IMR-90 (cell line): Measurements from ENCODE around the gene SLC37A1. TPM values are rescaled to one million over a fixed set of nuclear protein-coding genes. Genes with fewer than 3 reads are reported as not detected.

Source experiments
- ATAC-seq: fragments of 200-7000 bp; cut with Tn5 transposase; 2 replicates; pipeline ENCODE4 v1.9.1; 2020; ENCODE audit warnings: low read depth, mild to moderate bottlenecking, moderate library complexity
- BruUV-seq: library from RNA; stranded (reverse); fragments of 400-500 nt; replicated peaks from 2 replicates; lab custom pipeline; 2021; lab: Mats Ljungman, UMichigan
- CTCF ChIA-PET: fragments of 300-600 bp; formaldehyde crosslinking; extraction: SDS; loops from one replicate; lab custom pipeline; 2021; ENCODE audit warnings: antibody characterized with exemption; lab: Yijun Ruan, JAX
- POLR2A ChIA-PET: fragments of 300-600 bp; sonication (Branson Sonifier 250); formaldehyde crosslinking; loops from one replicate; lab custom pipeline; 2022; ENCODE audit warnings: antibody characterized with exemption; ENCODE audit not compliant: unreplicated experiment; lab: Charles Lee
- DNase-seq: peaks from one replicate; pipeline ENCODE4 v3.0.0; 2013
- H2AFZ ChIP-seq: replicated peaks from 2 replicates; pipeline ENCODE3; 2013; ENCODE audit warnings: low read length, mild to moderate bottlenecking; ENCODE audit not compliant: poor library complexity
- H2AK5ac ChIP-seq: 2 replicates; pipeline ENCODE4 v1.6.1; 2013; ENCODE audit warnings: low read depth, low read length, inconsistent platforms
- H2AK9ac ChIP-seq: replicated peaks from 2 replicates; pipeline ENCODE3; 2013; ENCODE audit warnings: mild to moderate bottlenecking, low read depth, low read length, moderate library complexity; ENCODE audit not compliant: poor library complexity
- H2BK120ac ChIP-seq: 2 replicates; pipeline ENCODE4 v1.6.1; 2013; ENCODE audit warnings: low read depth, low read length, inconsistent platforms
- H2BK15ac ChIP-seq: 3 replicates; pipeline ENCODE4 v1.6.1; 2013; ENCODE audit warnings: low read depth, low read length, inconsistent platforms
- H2BK20ac ChIP-seq: 2 replicates; pipeline ENCODE4 v1.6.1; 2013; ENCODE audit warnings: low read depth, mild to moderate bottlenecking, inconsistent platforms, low read length, moderate library complexity
- H2BK5ac ChIP-seq: 2 replicates; pipeline ENCODE4 v1.6.1; 2013; ENCODE audit warnings: mild to moderate bottlenecking, low read depth, low read length, inconsistent platforms; ENCODE audit not compliant: poor library complexity, severe bottlenecking
- H3K14ac ChIP-seq: replicated peaks from 2 replicates; pipeline ENCODE4 v1.6.1; 2013; ENCODE audit warnings: low read depth, low read length, inconsistent platforms
- H3K18ac ChIP-seq: 2 replicates; pipeline ENCODE4 v1.6.1; 2013; ENCODE audit warnings: low read depth, low read length, control low read depth
- H3K23ac ChIP-seq: 2 replicates; pipeline ENCODE4 v1.6.1; 2013; ENCODE audit warnings: low read depth, low read length, inconsistent platforms
- H3K27ac ChIP-seq: 2 replicates; pipeline ENCODE4 v1.5.1; 2013; ENCODE audit warnings: mild to moderate bottlenecking, control low read depth, low read length; ENCODE audit not compliant: insufficient read depth
- H3K27me3 ChIP-seq: 2 replicates; pipeline ENCODE4 v1.6.1; 2013; ENCODE audit warnings: low read length; ENCODE audit not compliant: control insufficient read depth, insufficient read depth
- H3K36me3 ChIP-seq: 2 replicates; pipeline ENCODE4 v1.6.1; 2013; ENCODE audit warnings: low read length, mixed read lengths; ENCODE audit not compliant: control insufficient read depth, insufficient read depth
- H3K4ac ChIP-seq: 2 replicates; pipeline ENCODE4 v1.6.1; 2013; ENCODE audit warnings: low read depth, low read length, inconsistent platforms
- H3K4me1 ChIP-seq: 2 replicates; pipeline ENCODE4 v1.6.1; 2013; ENCODE audit warnings: low read length, mixed read lengths; ENCODE audit not compliant: control insufficient read depth, insufficient read depth
- H3K4me2 ChIP-seq: 2 replicates; pipeline ENCODE4 v1.6.1; 2013; ENCODE audit warnings: low read depth, mild to moderate bottlenecking, control low read depth, low read length, moderate library complexity
- H3K4me3 ChIP-seq: 2 replicates; pipeline ENCODE4 v1.5.1; 2013; ENCODE audit warnings: low read depth, mild to moderate bottlenecking, control low read depth, low read length, moderate library complexity; ENCODE audit not compliant: insufficient read depth
- H3K56ac ChIP-seq: 2 replicates; pipeline ENCODE4 v1.6.1; 2013; ENCODE audit warnings: low read length, inconsistent platforms; ENCODE audit not compliant: insufficient read depth; ENCODE audit errors: extremely low read depth
- H3K79me1 ChIP-seq, 2 experiments: 2 replicates each; pipeline ENCODE4 v1.6.1; 2013; ENCODE audit warnings: low read length in 2 of 2, inconsistent platforms in 1 of 2, low read depth in 1 of 2
- H3K9ac ChIP-seq: 2 replicates; pipeline ENCODE4 v1.6.1; 2013; ENCODE audit warnings: low read depth, low read length, control low read depth
- H3K9me1 ChIP-seq: 2 replicates; pipeline ENCODE4 v1.6.1; 2013; ENCODE audit warnings: low read length, inconsistent platforms; ENCODE audit not compliant: insufficient read depth
- H3K9me3 ChIP-seq: 2 replicates; pipeline ENCODE4 v1.6.1; 2013; ENCODE audit warnings: low read length; ENCODE audit not compliant: control insufficient read depth, insufficient read depth
- H4K20me1 ChIP-seq: 2 replicates; pipeline ENCODE4 v1.6.1; 2013; ENCODE audit warnings: low read length, inconsistent platforms; ENCODE audit not compliant: insufficient read depth
- H4K5ac ChIP-seq: 2 replicates; pipeline ENCODE4 v1.6.1; 2013; ENCODE audit warnings: mild to moderate bottlenecking, low read depth, low read length, control low read depth
- H4K8ac ChIP-seq, 2 experiments: 2 replicates each; pipeline ENCODE4 v1.6.1; 2013; ENCODE audit warnings: low read depth in 2 of 2, low read length in 2 of 2, control low read depth in 1 of 2, inconsistent platforms in 1 of 2
- H4K91ac ChIP-seq: 2 replicates; pipeline ENCODE4 v1.6.1; 2013; ENCODE audit warnings: low read depth, low read length, inconsistent platforms; ENCODE audit not compliant: insufficient read depth
- BHLHE40 ChIP-seq: fragments of 150-350 bp; IDR thresholded peaks from 2 replicates; pipeline ENCODE4 v1.6.1; 2016; ENCODE audit warnings: mild to moderate bottlenecking, low read depth, low read length
- MAFK ChIP-seq: IDR thresholded peaks from 2 replicates; pipeline ENCODE4 v1.6.1; 2012; ENCODE audit warnings: low read depth, low read length, improper control_type of control experiment
- NFE2L2 ChIP-seq: fragments of 150-350 bp; IDR thresholded peaks from 2 replicates; pipeline ENCODE4 v1.6.1; 2016; ENCODE audit warnings: low read depth, mild to moderate bottlenecking, low read length
- RAD21 ChIP-seq: IDR thresholded peaks from 2 replicates; pipeline ENCODE4 v1.6.1; 2012; ENCODE audit warnings: low read length, improper control_type of control experiment
- RCOR1 ChIP-seq: IDR thresholded peaks from 2 replicates; pipeline ENCODE4 v1.6.1; 2012; ENCODE audit warnings: mild to moderate bottlenecking, low read length, improper control_type of control experiment; ENCODE audit not compliant: insufficient replicate concordance
- RFX5 ChIP-seq: IDR thresholded peaks from 2 replicates; pipeline ENCODE4 v1.8.0; 2012; ENCODE audit warnings: low read depth, mild to moderate bottlenecking, low read length, moderate library complexity
- SMC3 ChIP-seq: fragments of 150-350 bp; IDR thresholded peaks from 2 replicates; pipeline ENCODE4 v1.6.1; 2016; ENCODE audit warnings: low read depth, mild to moderate bottlenecking, antibody characterized with exemption, low read length, moderate library complexity
- WGBS, 2 experiments: methylation state at CpG; one replicate each; pipeline versions ENCODE4 v1.1.5 to v1.1.7; 2013; ENCODE audit warnings: missing lambda C conversion rate in 2 of 2; ENCODE audit not compliant: insufficient read length in 1 of 2; ENCODE audit errors: extremely low coverage in 2 of 2; 5-methylcytosine and 5-hydroxymethylcytosine counted together
- dilution Hi-C: fragments of 300-500 bp; cut with HindIII; formaldehyde crosslinking; loops from one replicate; pipeline ENCODE4 v1.14.3; 2018; ENCODE audit warnings: low sequenced_read_pairs; ENCODE audit not compliant: unreplicated experiment
- in situ Hi-C: fragments of 300-500 bp; cut with MboI; formaldehyde crosslinking; loops from 3 replicates; pipeline ENCODE4 v1.14.3; 2019; ENCODE audit warnings: low sequenced_read_pairs, inconsistent platforms, mixed read lengths
- intact Hi-C: fragments of 100-400 bp; cut with micrococcal nuclease; formaldehyde crosslinking; loops from 2 replicates; pipeline ENCODE4 v1.10.0; 2022
- polyA plus RNA-seq, 3 experiments: library from polyadenylated mRNA; depleted of rRNA; stranded (reverse); fragments of >200 nt; gene quantifications; 2 replicates each; pipeline ENCODE4 v1.2.3, GENCODE V29; 2012; ENCODE audit warnings: low replicate concordance in 1 of 3
- total RNA-seq: library from RNA; depleted of rRNA; stranded (reverse); fragments of >200 nt; gene quantifications from 2 replicates; pipeline ENCODE4 v1.2.3, GENCODE V29; 2012
- TF ChIP-seq, protein P1 (sequence below): fragments of 150-350 bp; IDR thresholded peaks from 2 replicates; pipeline ENCODE4 v1.6.1; 2016; ENCODE audit warnings: low read depth, mild to moderate bottlenecking, low read length, moderate library complexity, borderline replicate concordance
- TF ChIP-seq, protein P2 (sequence below): fragments of 150-350 bp; IDR thresholded peaks from 2 replicates; pipeline ENCODE4 v1.6.1; 2017; ENCODE audit warnings: mild to moderate bottlenecking, antibody characterized with exemption, low read length, low read depth

The SLC37A1 gene
- total and polyA plus RNA-seq, 2 of the 4 experiments (the other 2 are of a cell fraction), result 0.36 to 0.48 TPM

DNA sequence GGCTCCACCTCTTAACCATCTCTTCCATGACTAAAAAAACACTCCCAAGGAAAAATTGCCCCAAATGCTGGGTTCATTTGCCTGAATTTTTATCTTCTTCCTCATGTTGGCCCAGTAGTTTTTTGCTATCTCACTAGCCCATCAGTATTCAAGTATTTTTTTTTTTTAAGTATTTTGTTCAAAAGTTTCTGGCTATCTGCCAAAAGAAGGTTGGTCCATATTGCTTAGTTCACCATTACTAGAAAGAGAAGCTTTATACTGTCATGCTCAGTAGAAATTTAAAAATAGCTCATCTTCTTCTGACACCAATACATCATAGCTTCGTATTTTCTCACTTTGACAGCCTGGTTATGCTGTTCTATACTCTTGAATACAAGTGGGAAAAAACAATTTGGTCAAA, 98.7 kb downstream of the SLC37A1 start:
- no peak for DNase-seq
- no peak overlapping the region for H3K4me2 ChIP-seq
- ChIA-PET CTCF (no interaction called here), POLR2A (interaction anchor here (0.6 kb wide), 1 partner anchor 716 kb away, joined by 6 read pairs; no protein-coding TSS in a partner anchor)
- H3K4me3 ChIP-seq, result no peak overlapping the region
- no peak overlapping the region for H4K5ac ChIP-seq
- H2BK120ac ChIP-seq, result no peak overlapping the region
- H3K27ac ChIP-seq, result no peak overlapping the region
- no TSS peak for BruUV-seq
- no peak for ATAC-seq
- no peak overlapping the region for H3K4ac ChIP-seq
- no peak overlapping the region for H2AK9ac ChIP-seq
- no peaks in the 10 kb centered on the region for H3K36me3 ChIP-seq
- TF ChIP-seq RFX5 (no peak), BHLHE40 (no peak), SMC3 (no peak), RAD21 (no peak), NFE2L2 (no peak), RCOR1 (no peak), MAFK (no peak)
- TF ChIP-seq, protein P1, sequence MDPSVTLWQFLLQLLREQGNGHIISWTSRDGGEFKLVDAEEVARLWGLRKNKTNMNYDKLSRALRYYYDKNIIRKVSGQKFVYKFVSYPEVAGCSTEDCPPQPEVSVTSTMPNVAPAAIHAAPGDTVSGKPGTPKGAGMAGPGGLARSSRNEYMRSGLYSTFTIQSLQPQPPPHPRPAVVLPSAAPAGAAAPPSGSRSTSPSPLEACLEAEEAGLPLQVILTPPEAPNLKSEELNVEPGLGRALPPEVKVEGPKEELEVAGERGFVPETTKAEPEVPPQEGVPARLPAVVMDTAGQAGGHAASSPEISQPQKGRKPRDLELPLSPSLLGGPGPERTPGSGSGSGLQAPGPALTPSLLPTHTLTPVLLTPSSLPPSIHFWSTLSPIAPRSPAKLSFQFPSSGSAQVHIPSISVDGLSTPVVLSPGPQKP, result no peak
- TF ChIP-seq, protein P2, sequence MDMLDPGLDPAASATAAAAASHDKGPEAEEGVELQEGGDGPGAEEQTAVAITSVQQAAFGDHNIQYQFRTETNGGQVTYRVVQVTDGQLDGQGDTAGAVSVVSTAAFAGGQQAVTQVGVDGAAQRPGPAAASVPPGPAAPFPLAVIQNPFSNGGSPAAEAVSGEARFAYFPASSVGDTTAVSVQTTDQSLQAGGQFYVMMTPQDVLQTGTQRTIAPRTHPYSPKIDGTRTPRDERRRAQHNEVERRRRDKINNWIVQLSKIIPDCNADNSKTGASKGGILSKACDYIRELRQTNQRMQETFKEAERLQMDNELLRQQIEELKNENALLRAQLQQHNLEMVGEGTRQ, result no peak
- no peaks in the 10 kb centered on the region for H3K9me1 ChIP-seq
- no peak overlapping the region for H4K8ac ChIP-seq
- H3K27me3 ChIP-seq, result peaks cover 10% of the 10 kb centered on the region; the same call in 1 of the 2 replicates
- no peaks in the 10 kb centered on the region for H3K4me1 ChIP-seq
- H2BK20ac ChIP-seq, result no peak overlapping the region
- H3K14ac ChIP-seq, result no peak overlapping the region
- H3K23ac ChIP-seq, result no peak overlapping the region
- no peak overlapping the region for H3K18ac ChIP-seq
- dilution Hi-C loops, result no loop called here
- H3K56ac ChIP-seq, result no peak overlapping the region
- no peak overlapping the region for H4K91ac ChIP-seq
- no peak overlapping the region for H3K9ac ChIP-seq
- intact Hi-C loops, result no loop called here
- H2BK15ac ChIP-seq, result no peak overlapping the region
- no peak overlapping the region for H2AK5ac ChIP-seq
- H2BK5ac ChIP-seq, result no peak overlapping the region
- H3K79me1 ChIP-seq, result no peaks in the 10 kb centered on the region
- H4K20me1 ChIP-seq, result no peaks in the 10 kb centered on the region
- in situ Hi-C loops, result no loop called here
- no peak overlapping the region for H2AFZ ChIP-seq
- no CpG with 5 or more reads among the region's 1 CpG for WGBS, 2 experiments
- peaks cover 3% of the 10 kb centered on the region; the same call in 1 of the 2 replicates for H3K9me3 ChIP-seq
